Measurements from ENCODE around the gene FAM43A.
A peak's percentile ranks its signal among the peaks of the same experiment; 100 is the strongest.

FAM43A gene

DNA sequence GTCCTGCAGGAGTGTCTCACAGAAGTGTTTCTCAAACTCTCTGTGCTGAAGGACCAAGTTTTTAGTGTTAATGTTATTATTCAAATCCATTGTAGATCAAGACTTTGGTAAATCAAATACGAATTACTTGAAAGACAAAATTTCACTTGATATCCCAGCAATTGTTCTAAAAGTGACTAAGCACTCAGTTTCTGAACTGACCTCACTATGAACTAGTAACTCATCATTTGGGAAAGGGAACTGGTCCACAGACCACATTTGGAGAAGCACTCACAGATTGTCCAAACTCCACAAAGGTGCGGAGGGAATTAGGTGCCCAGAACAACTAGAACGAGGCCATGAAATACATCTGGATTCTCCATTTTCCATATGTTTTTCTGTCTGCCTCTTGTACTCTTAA is 25.6 kb downstream of the FAM43A start:
- no peak for DNase-seq (ENCODE audit: low spot score)

DNA sequence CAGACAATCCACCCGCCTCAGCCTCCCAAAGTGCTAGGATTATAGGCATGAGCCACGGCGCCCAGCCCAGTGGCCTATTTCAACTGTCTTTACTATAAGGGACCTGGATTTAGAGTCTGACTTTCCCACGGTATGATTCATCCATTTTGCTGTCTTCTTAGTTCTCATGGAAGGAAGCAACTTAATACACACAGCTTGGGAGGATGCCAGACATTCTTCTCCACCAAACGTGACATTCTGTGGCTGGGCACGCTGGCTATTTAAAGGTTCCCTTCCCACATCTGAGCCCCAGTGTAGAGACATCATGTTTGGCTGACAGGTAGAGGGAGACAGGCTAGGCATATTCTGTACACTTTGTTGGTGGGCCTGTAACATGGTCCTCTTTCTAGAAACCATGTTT is 26.2 kb downstream of the FAM43A start:
- peak; percentile 86 for DNase-seq (ENCODE audit: low spot score)

DNA sequence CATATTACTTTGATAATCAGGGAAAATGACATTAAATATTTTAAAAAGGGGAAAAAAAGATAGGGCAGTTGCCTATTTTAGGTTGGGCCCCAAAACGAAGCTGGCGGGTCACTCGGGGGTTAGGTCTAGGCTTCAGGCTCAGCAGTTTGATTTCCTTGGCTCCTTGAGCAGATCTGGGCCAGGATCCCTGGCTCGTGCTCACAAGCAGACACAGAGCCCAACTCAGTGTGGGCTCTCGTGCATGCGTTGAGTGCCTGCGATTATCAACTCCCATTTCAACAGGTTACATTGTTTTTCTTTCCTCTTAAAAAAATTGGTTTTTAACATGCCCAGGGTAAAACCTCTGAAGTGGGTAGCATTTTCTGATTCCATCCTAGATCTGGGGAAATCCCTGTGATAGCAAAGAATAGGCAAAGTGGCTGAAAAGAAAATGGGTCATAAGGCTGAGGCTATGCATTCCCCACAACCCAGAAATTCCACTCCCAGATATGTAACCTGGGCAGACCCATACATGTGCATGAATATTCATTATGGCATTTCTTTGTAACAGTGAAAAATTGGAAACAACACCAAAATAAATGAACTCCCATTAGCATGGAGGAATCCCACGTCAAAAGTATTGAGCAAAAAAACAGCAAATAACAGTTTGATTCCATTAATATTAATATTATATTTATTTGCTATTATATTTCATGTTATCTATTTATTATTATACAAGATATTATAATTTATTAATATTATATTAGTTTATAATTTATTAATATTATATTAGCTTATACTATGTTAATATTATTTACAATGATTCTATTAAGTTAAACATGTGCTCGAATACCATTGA is 27.8 kb downstream of the FAM43A start:
- DNase-seq (ENCODE audit: low spot score) = no peak

DNA sequence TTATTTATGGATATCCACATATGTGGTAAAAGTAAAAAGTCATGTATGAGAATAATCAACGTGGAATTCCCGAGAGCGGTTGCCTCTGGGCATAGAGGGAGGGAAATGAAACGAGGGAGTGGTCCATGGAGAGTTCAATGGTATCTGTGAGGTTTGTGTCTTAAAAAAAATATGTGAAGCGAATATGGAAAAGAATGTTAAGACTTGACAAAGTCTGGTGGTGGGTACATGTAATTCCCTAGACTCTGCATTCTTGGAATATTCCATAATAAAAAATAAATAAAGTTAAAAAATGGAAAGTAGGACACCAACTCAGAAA is 28.4 kb downstream of the FAM43A start:
- no peak for DNase-seq (ENCODE audit: low spot score)

DNA sequence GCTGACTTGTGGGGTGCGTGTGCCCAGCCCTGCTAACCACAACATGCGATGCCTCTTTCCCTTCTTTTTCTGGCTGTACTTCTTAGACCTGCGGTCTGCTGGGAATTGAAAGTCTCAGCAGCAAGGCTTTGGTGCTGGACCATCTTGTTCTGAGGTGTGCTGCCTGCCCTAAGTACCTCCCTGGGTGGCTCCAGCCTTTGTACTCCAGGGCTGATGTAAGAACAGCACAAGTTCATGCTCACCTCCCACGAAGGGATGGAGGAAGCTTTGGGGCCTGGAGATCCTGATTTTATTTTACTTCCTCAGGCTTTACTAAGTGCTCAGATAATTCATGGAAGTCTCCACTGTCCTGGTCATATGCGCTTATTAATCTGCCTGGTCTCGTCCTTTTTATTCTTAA is 28.9 kb downstream of the FAM43A start:
- no peak for DNase-seq (ENCODE audit: low spot score)

DNA sequence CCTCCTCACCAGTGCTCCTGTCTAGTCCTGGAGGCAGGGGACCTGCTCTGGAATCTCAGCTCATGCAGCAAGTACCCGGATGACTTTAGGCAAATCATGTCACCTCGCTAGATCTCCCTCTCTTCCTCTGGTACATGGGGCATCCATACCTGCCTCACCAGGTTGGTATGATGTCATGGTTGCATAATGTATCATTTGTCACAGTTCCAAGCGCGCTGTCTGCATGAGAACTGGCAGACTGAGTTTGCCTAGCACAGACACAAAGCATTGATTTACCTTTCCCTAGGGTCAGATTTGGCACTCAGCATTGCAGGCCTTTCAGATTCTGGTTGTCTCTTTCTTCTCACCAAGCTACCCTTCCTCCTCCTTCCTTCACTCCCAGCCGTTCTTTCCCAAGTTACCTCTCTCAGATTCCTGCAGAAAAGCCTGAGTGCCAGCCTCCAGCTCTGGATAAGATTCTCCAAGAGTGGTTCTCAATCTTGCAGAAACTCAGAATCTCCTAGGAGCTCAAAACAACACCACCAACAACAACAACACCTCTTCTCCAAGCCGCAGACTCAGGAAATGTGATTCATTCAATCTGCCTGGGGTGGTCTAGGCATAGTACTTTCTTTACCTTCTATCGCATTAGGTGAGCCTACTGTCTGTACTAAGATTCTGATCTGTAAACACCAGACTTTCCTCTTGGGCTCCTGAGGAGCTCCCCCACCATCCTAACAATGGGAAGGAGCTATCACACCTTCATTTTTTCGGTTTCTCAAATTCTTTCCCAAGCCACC is 29.5 kb downstream of the FAM43A start:
- no peak for DNase-seq (ENCODE audit: low spot score)

DNA sequence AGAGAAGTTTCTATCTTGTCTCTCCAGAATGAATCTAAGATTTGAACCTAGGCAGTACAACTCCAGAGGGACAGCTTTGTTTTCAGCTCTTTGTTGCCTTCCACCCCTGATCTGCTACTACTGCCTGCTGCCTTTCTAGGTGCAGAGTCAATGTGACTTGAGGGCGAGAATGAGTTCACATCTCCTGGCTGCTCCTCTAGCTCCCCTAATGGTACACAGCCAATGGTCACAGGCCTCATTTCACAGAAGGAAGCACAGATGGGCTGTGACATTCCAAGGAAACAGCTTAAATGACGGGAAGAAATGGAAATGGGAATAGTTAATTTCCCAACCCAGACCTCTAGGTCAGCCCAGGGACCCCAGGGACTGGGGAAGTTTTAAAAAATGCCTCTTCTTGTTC is 32.4 kb downstream of the FAM43A start:
- DNase-seq (ENCODE audit: low spot score) = no peak

DNA sequence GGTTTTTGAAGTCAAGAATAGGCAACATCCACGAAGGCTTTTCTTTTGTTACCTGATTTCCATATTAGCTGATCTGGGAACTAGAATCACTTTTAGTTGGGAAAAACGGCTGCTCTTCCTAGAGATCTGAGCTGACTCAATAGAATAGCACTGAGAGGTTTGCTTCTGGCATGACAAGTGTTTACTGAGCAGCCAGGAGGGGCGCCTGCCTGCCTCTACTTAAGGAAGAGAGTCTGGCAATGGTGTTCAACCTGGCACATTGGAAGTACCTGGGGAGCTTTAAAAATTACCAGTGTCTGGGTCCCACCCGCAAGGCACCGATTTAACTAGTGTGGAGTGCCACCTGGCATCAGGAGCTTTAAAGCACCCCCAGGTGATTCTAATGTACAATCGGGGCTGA is 34.4 kb downstream of the FAM43A start:
- DNase-seq (ENCODE audit: low spot score) = no peak

DNA sequence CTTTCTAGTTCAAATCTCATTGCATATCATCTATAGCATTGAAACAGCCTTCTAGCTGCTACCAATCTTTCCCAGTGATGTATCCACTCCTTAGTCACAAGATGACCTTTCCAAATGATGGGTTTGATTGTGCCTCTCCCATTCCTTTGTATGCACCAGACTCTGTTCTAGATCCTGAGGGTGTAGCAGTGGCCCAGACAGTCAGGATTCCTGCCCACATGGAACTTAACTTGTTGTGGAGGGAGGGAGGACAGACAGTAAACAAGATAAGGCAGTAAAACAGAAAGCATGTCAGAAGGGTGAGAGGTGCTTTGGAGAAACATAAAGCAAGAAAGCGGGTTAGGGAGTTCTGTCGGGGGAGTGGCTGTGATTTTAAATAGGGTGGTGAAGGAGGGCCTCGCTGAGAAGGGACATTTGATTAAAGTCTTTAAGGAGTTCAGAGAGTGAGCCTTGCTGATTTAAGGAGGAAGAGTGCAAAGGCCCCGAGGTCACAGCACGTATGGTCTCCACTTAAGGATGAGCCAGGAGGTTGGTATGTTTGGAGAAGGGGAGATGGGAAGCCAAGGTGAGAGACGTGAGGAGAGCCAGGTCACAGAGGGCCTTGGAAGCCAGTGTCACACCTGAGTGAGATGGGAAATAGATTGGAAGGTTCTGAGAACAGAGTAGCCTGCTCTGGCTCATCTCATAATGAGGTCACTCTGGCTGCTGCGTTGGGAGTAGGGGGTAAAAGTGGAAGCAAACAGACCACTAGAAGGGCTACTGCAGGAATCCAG is 38.3 kb downstream of the FAM43A start:
- DNase-seq (ENCODE audit: low spot score) = no peak

DNA sequence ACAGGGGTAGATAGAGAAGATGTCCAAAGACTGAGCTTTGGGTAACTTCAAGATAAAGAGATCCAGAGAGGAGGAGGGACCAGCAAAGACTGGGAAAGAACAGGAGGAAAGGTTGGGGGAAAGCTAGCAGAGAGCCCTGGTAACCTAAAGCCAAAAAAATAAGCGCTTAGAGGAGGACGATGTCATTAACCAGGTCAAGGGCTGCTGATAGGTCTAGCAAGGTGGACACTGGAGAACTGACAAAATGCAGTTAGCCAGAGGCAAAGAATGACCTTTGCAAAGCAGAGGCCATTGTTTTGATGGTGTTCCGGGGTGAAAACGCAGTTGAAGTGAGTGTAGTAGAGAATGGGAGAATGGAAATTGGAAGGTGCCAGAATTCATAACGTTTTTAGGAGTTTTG is 39.7 kb downstream of the FAM43A start:
- DNase-seq (ENCODE audit: low spot score) = no peak

DNA sequence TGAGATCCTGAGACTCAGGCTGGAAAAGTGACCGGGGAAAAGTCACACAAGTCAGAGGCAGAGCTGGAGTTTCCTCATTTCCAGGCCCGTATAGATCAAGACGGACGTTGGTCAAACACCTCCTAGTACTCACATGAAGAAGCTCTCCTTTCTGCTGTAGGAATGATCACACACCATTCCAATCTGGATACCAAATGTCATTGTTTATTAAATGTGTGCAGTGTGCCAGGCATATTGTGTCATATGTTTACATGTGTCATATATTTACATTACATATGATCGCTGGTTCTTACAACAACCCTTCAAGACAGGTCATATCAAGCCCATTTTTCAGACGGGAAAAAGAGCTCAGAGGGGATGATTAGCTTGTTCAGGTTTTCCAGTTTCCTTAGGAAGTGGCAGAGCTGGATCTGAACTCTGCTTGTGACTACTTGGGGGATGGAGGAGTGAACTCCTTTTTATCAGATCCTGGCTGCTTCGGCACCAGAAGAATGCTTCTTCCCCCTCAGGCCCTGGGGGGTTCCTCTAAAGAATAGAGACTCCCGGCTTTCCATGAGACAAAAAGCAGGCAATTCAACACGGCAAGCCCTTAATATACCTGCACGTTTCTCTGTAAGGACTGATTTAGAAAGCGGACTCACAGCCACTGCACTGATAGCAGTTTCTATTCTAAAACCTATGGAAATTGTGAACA is 41.9 kb downstream of the FAM43A start:
- no peak for DNase-seq (ENCODE audit: low spot score)

DNA sequence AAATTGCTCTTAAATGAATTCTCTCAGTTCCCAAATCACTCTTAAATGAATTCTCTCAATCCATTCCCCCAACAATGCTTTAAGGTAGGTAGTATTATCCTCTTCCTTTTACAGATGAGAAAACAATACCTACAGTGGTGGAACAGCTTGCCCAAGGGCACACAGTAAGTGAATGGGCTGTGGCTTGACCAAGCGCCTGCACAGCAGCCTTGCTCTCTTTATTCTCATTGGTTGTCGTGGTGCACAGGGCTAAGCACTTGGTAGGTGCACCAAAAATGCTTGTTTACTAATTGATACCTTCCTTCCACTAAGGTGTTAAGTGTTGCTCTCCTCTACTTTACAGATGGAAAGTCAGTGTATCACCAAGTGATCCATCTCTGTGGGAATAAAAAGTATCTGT is 43.3 kb downstream of the FAM43A start:
- no peak for DNase-seq (ENCODE audit: low spot score)

DNA sequence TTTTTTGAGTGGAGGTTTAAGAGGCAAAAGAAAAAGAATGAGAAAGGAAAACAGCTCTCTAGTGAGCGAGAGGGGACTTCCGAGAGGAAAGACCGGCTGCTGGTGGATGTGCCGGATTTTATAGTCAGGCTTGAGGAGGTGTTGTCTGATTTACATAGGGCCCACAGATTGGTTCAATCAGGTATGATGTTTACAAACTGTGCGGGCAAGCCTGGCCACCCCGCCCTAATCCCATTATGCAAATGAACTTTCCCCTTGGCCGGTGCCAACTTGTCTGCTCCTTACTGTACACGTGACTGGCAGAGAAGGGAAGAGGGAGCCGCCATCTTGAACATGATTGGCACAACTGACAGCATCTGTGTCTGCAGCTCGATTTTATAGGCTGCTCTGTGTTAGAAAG is 44.7 kb downstream of the FAM43A start:
- DNase-seq (ENCODE audit: low spot score) = no peak

DNA sequence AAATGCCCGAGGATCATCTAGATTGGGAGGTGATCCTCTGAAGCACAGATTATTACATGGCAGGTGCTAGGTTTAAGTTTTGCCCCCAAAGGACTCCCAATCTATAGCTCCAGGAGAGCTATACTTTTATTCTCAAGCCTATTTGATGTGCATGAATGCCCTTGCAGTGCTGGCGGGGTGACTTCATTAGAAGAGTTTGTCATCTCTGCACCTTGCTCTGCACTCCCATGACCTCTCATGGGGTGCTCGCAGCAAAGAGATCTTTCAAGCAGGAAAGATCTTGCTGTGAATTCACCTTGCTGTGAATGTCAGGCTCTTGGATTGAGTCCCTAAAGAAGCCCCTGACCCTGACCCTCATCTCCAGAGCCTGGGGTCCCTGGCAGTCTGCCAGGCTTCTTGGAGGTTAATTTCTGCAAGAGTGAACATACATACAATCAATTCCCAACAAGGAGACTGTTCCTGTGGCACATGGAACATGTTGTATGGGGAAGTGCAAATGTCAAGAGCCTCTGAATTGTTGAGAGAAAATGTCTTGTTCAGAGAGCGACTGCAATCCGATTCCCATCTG is 45.9 kb downstream of the FAM43A start:
- DNase-seq (ENCODE audit: low spot score) = no peak

DNA sequence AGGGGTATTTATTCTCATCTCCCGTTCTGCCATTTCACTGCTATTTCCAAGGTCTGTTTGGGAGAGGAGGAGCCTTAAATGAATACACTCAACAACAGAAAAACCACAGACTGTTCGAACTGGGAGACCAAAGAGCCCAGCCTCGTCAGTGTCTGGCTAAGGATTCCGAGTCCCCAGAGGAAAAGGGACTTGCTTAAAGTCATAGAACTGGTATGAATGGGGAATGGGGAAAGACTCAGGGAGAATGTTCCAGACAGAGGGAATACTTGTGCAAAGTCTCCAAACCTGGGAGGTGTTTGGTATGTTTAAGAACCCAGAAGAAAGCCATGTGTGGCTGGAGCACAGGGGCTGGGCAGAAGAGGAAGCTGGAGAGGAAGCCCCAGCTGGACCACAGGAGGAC is 46.9 kb downstream of the FAM43A start:
- no peak for DNase-seq (ENCODE audit: low spot score)

DNA sequence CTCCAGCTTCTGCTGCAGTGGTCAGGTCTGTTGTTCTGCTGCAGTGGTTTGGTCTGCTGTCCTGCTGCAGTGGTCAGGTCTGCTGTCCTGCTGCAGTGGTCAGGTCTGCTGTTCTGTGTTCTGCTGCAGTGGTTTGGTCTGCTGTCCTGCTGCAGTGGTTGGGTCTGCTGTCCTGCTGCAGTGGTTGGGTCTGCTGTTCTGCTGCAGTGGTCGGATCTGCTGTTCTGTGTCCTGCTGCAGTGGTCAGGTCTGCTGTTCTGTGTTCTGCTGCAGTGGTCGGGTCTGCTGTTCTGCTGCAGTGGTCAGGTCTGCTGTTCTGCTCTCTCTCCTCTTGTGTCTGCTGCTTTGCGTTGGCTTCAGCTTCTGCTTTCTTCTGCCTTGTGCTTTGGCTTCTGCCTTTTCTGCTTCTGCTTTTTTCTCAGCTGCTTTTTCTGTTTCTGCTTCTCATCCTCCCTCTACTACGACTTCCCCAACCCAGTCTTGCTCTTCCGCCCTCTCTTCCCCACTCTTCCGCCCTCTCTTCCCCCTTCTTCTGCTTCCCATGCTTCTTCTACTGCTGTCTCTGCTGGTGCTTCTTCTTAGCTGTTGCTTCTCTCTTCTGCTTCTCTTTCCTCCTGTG is 50.7 kb downstream of the FAM43A start:
- DNase-seq (ENCODE audit: low spot score) = no peak

DNA sequence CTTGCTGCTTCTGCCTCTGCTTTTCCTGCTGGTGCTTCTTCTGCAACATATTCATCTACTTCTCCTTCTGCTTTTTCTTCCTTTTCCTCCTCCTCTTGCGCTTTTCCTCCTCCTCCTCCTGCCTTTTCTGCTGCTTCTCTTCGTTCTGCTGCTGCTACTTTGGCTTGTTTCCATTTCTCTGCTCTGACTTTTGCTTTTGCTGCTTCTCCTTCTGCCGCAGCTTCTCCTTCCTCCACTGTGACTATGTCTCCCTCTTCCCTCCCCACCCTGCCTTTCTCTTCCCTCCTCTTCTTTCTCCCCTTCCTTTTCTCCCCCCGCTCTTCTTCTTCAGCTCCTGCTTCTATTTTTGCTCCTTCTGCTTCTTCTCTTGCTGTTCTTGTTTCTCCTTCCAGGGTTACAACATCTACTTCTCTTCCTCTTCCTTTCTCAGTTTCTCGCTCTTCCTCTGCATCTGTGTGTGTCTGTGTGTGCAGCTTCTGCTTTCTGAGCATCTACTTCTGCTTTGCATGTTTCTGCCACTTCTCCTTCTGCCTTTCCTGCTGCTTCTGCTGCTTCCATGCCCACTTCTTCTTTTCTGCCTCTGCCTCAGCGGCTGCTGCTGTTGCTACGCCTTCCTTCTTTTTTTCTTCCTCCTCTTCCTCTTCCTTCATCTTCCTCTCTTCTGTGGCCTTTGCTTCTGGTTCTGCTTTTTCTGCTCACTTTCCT is 51.4 kb downstream of the FAM43A start:
- DNase-seq (ENCODE audit: low spot score) = no peak

Data from COLO829 (cell line).